Activated naive CD8-positive, alpha-beta T cell (primary cell): ENCODE results near the gene NEURL3.

Experiments used
- H3K27ac Mint-ChIP-seq: one replicate; pipeline ENCODE4 v1.8.0; 2021; ENCODE audit warnings: mixed read lengths
- H3K27me3 Mint-ChIP-seq: one replicate; pipeline ENCODE4 v1.8.0; 2021; ENCODE audit warnings: mixed read lengths
- H3K36me3 Mint-ChIP-seq: one replicate; pipeline ENCODE4 v1.8.0; 2021; ENCODE audit warnings: mixed read lengths
- H3K4me1 Mint-ChIP-seq: one replicate; pipeline ENCODE4 v1.8.0; 2021; ENCODE audit warnings: low read depth, mixed read lengths
- H3K4me3 Mint-ChIP-seq: one replicate; pipeline ENCODE4 v1.8.0; 2021; ENCODE audit warnings: mild to moderate bottlenecking, mixed read lengths
- H3K9me3 Mint-ChIP-seq: one replicate; pipeline ENCODE4 v1.8.0; 2021; ENCODE audit warnings: low read depth, mixed read lengths

NEURL3 gene

GRCh38 chr2:96495982-96496629, 9.1 kb downstream of the NEURL3 start:
- no peak overlapping the region for H3K27ac Mint-ChIP-seq
- H3K36me3 Mint-ChIP-seq = peaks cover 6% of the 10 kb centered on the region
- H3K4me3 Mint-ChIP-seq = no peak overlapping the region
- H3K9me3 Mint-ChIP-seq = peaks cover 5% of the 10 kb centered on the region
- peaks cover 7% of the 10 kb centered on the region for H3K4me1 Mint-ChIP-seq
- no peaks in the 10 kb centered on the region for H3K27me3 Mint-ChIP-seq

GRCh38 chr2:96494188-96494587, 11.0 kb downstream of the NEURL3 start:
- Mint-ChIP-seq H3K4me1 (peaks cover 8% of the 10 kb centered on the region), H3K9me3 (peaks cover 5% of the 10 kb centered on the region), H3K27ac (no peak overlapping the region), H3K36me3 (peaks cover 6% of the 10 kb centered on the region), H3K4me3 (no peak overlapping the region), H3K27me3 (no peaks in the 10 kb centered on the region)

DNA sequence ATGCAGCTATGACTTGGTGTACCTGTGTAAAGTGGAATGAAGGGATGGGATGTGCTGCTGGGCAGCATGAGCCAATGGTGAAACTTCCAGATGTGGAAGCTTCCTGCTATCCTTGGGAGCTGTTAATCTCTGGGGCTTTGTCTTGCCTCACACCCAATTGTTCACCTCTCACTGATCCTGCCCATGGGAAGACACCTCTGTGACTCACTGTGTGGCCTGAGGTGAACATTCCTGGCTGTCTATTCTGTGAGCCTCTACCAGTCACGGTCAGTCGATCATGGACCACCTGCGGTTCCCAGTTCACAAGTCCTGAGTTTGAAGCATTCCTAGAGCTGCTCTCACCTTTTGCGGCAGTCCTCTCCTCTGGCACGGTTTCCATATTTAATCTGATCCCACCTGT, 12.1 kb downstream of the NEURL3 start:
- peaks cover 6% of the 10 kb centered on the region for H3K36me3 Mint-ChIP-seq
- no peaks in the 10 kb centered on the region for H3K27me3 Mint-ChIP-seq
- H3K27ac Mint-ChIP-seq = no peak overlapping the region
- no peak overlapping the region for H3K4me3 Mint-ChIP-seq
- H3K4me1 Mint-ChIP-seq = peaks cover 12% of the 10 kb centered on the region
- peaks cover 5% of the 10 kb centered on the region for H3K9me3 Mint-ChIP-seq

DNA sequence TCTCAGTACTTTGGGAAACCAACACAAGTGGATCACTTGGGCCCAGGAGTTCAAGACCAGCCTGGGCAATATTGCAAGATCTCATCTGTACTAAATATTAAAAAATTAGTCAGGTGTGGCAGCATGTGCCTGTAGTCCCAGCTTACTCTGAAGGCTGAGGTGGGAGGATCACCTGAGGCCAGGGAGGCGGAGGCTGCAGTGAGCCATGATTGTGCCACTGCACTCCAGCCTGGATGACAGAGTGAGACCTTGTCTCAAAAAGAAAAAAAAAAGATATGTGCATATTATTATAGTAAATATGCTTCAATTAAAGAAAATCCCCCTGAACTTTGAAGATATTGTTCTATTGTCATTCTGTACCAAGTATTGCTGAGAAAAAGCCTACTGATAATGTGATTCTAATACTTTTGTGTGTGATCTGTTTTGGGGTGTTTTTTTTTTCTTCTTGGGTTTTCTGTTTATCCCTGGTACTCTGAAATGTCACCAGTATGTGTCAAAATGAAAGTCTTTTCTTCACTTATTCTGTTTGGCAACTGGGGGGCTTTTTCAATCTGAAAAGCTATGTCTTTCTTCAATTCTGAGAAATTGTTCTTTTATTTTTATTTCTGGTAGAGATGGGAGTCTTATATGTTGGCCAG, 13.2 kb downstream of the NEURL3 start:
- peak overlapping the region; percentile 79 for H3K27ac Mint-ChIP-seq
- H3K4me3 Mint-ChIP-seq = no peak overlapping the region
- H3K27me3 Mint-ChIP-seq = no peaks in the 10 kb centered on the region

GRCh38 chr2:96489663-96490062, 15.5 kb downstream of the NEURL3 start:
- peaks cover 40% of the 10 kb centered on the region for H3K4me1 Mint-ChIP-seq
- H3K27me3 Mint-ChIP-seq = no peaks in the 10 kb centered on the region
- H3K4me3 Mint-ChIP-seq = no peak overlapping the region
- no peaks in the 10 kb centered on the region for H3K9me3 Mint-ChIP-seq
- H3K36me3 Mint-ChIP-seq = peaks cover 2% of the 10 kb centered on the region
- peak overlapping the region; percentile 5 for H3K27ac Mint-ChIP-seq

More for the DNA sequence above, 13.2 kb downstream of the NEURL3 start:
- peaks cover 5% of the 10 kb centered on the region for H3K9me3 Mint-ChIP-seq
- peaks cover 6% of the 10 kb centered on the region for H3K36me3 Mint-ChIP-seq
- peaks cover 17% of the 10 kb centered on the region for H3K4me1 Mint-ChIP-seq

- H3K4me3 Mint-ChIP-seq = no peak overlapping the region
- no peaks in the 10 kb centered on the region for H3K27me3 Mint-ChIP-seq
- H3K9me3 Mint-ChIP-seq = no peaks in the 10 kb centered on the region
- peaks cover under 1% of the 10 kb centered on the region for H3K36me3 Mint-ChIP-seq
- peak overlapping the region; percentile 5 for H3K27ac Mint-ChIP-seq
- peaks cover 42% of the 10 kb centered on the region for H3K4me1 Mint-ChIP-seq
Measured at GRCh38 chr2:96489261-96489660, 15.9 kb downstream of the NEURL3 start.

- no peaks in the 10 kb centered on the region for H3K9me3 Mint-ChIP-seq
- peak overlapping the region; percentile 99 for H3K27ac Mint-ChIP-seq
- no peaks in the 10 kb centered on the region for H3K27me3 Mint-ChIP-seq
- peaks cover 39% of the 10 kb centered on the region for H3K4me1 Mint-ChIP-seq
- H3K36me3 Mint-ChIP-seq = peaks cover 2% of the 10 kb centered on the region
- H3K4me3 Mint-ChIP-seq = peak overlapping the region; percentile 91
Measured at GRCh38 chr2:96486696-96487095, 18.5 kb downstream of the NEURL3 start.

GRCh38 chr2:96485751-96486651, 19.2 kb downstream of the NEURL3 start:
- no peaks in the 10 kb centered on the region for H3K27me3 Mint-ChIP-seq
- no peaks in the 10 kb centered on the region for H3K9me3 Mint-ChIP-seq
- H3K4me3 Mint-ChIP-seq = peak overlapping the region; percentile 91
- H3K4me1 Mint-ChIP-seq = peaks cover 39% of the 10 kb centered on the region
- H3K27ac Mint-ChIP-seq = peak overlapping the region; percentile 99
- peaks cover 2% of the 10 kb centered on the region for H3K36me3 Mint-ChIP-seq

GRCh38 chr2:96485350-96485749, 19.8 kb downstream of the NEURL3 start:
- H3K27me3 Mint-ChIP-seq = no peaks in the 10 kb centered on the region
- H3K27ac Mint-ChIP-seq = peak overlapping the region; percentile 99
- H3K4me3 Mint-ChIP-seq = peak overlapping the region; percentile 91
- H3K4me1 Mint-ChIP-seq = peaks cover 39% of the 10 kb centered on the region
- no peaks in the 10 kb centered on the region for H3K9me3 Mint-ChIP-seq
- peaks cover 2% of the 10 kb centered on the region for H3K36me3 Mint-ChIP-seq

- H3K4me1 Mint-ChIP-seq = peaks cover 37% of the 10 kb centered on the region
- peak overlapping the region; percentile 99 for H3K27ac Mint-ChIP-seq
- no peaks in the 10 kb centered on the region for H3K9me3 Mint-ChIP-seq
- no peaks in the 10 kb centered on the region for H3K27me3 Mint-ChIP-seq
- no peak overlapping the region for H3K4me3 Mint-ChIP-seq
- peaks cover 2% of the 10 kb centered on the region for H3K36me3 Mint-ChIP-seq
Measured at GRCh38 chr2:96484091-96484490, 21.1 kb downstream of the NEURL3 start.

- Mint-ChIP-seq H3K27me3 (no peaks in the 10 kb centered on the region), H3K27ac (no peak overlapping the region), H3K9me3 (no peaks in the 10 kb centered on the region), H3K36me3 (no peaks in the 10 kb centered on the region), H3K4me3 (no peak overlapping the region), H3K4me1 (no peaks in the 10 kb centered on the region)
Measured at GRCh38 chr2:96477458-96477857, 27.7 kb downstream of the NEURL3 start.

DNA sequence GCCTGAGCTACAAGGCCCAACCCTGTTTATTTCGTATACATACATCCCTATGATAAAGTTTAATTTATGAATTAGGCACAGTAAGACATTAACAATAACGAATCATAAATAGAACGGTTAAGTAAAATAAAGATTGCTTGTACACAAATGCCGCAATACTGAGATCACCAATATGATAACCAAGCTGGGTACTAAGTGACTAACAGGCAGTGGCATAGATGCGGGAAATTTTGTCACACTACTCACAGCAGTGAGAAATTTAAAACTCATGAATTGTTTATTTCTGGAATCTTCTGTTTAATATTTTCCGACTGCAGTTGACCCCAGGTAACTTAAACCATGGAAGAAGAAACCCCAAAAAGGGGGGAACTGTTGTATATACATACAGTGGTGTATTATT, 33.4 kb downstream of the NEURL3 start:
- Mint-ChIP-seq H3K4me1 (peaks cover 4% of the 10 kb centered on the region), H3K9me3 (no peaks in the 10 kb centered on the region), H3K27ac (no peak overlapping the region), H3K27me3 (no peaks in the 10 kb centered on the region), H3K36me3 (no peaks in the 10 kb centered on the region), H3K4me3 (no peak overlapping the region)

GRCh38 chr2:96470636-96471035, 34.5 kb downstream of the NEURL3 start:
- no peaks in the 10 kb centered on the region for H3K36me3 Mint-ChIP-seq
- H3K9me3 Mint-ChIP-seq = no peaks in the 10 kb centered on the region
- no peaks in the 10 kb centered on the region for H3K27me3 Mint-ChIP-seq
- H3K4me1 Mint-ChIP-seq = peaks cover 4% of the 10 kb centered on the region
- H3K4me3 Mint-ChIP-seq = peak overlapping the region; percentile 17
- H3K27ac Mint-ChIP-seq = no peak overlapping the region

- H3K4me3 Mint-ChIP-seq = peak overlapping the region; percentile 17
- no peak overlapping the region for H3K27ac Mint-ChIP-seq
- H3K27me3 Mint-ChIP-seq = no peaks in the 10 kb centered on the region
- H3K36me3 Mint-ChIP-seq = no peaks in the 10 kb centered on the region
- H3K9me3 Mint-ChIP-seq = no peaks in the 10 kb centered on the region
- peaks cover 4% of the 10 kb centered on the region for H3K4me1 Mint-ChIP-seq
Measured at GRCh38 chr2:96470109-96470508, 35.0 kb downstream of the NEURL3 start.

- Mint-ChIP-seq H3K27me3 (no peaks in the 10 kb centered on the region), H3K36me3 (no peaks in the 10 kb centered on the region), H3K9me3 (no peaks in the 10 kb centered on the region), H3K4me1 (peaks cover 4% of the 10 kb centered on the region), H3K4me3 (no peak overlapping the region), H3K27ac (no peak overlapping the region)
Measured at GRCh38 chr2:96468904-96469303, 36.3 kb downstream of the NEURL3 start.
